Adrenal gland (tissue), 12 donors: ENCODE data around the gene ELL2. TPM values are rescaled to one million over a fixed set of nuclear protein-coding genes. Genes with fewer than 3 reads are reported as not detected.

ENCODE experiments used
- DNase-seq, 7 donors: peaks; one replicate each; pipeline ENCODE4 v3.0.0-alpha.2; 2019 to 2020
- H3K27ac ChIP-seq, 5 donors: fragments of 200-600 bp; sonication (generic) in 4 of 5; 1 replicate in 3 of 5; 2 replicates in 2 of 5; pipeline versions ENCODE4 v1.5.1 to v1.8.0; 2016 to 2020; ENCODE audit warnings: mild to moderate bottlenecking in 1 of 5
- H3K27me3 ChIP-seq: fragments of 200-600 bp; 2 replicates; pipeline ENCODE4 v1.8.0; 2021
- H3K36me3 ChIP-seq, 2 donors: fragments of 200-600 bp; replicated peaks in 1 of 2; 1 replicate in 1 of 2; 2 replicates in 1 of 2; pipeline versions ENCODE4 v1.5.1 to v1.8.0; 2018 to 2022
- H3K4me1 ChIP-seq, 2 donors: fragments of 200-600 bp; replicated peaks in 1 of 2; 1 replicate in 1 of 2; 2 replicates in 1 of 2; pipeline versions ENCODE4 v1.5.1 to v1.8.0; 2018 to 2021
- H3K4me3 ChIP-seq, 4 donors: fragments of 200-600 bp; sonication (generic) in 3 of 4; one replicate each; pipeline ENCODE4 v1.5.1; 2016 to 2018
- H3K9me3 ChIP-seq, 3 donors: fragments of 200-600 bp; sonication (generic) in 1 of 3; replicated peaks in 1 of 3; 1 replicate in 2 of 3; 2 replicates in 1 of 3; pipeline versions ENCODE4 v1.5.1 to v1.8.0; 2016 to 2021
- POLR2A ChIP-seq, 2 donors: fragments of 450-650 bp; IDR thresholded peaks; one replicate each; pipeline ENCODE4 v1.6.1; 2017; ENCODE audit warnings: antibody characterized with exemption in 2 of 2, mild to moderate bottlenecking in 2 of 2, moderate library complexity in 1 of 2
- WGBS, 4 donors: extraction: QIAGEN DNeasy Blood & Tissue Kit in 2 of 4; methylation state at CpG; one replicate each; pipeline versions ENCODE4 v1.1.5 to v1.1.7; 2013 to 2017; 5-methylcytosine and 5-hydroxymethylcytosine counted together
- intact Hi-C, 2 donors: fragments of 100-400 bp; cut with DNase I; formaldehyde crosslinking; loops; one replicate each; pipeline versions ENCODE4 v1.14.1 to v1.15.0; 2022 to 2023
- polyA plus RNA-seq, 3 donors: library from polyadenylated mRNA; stranded (reverse); fragments of 200-250 nt in 2 of 3; fragments of 350-450 nt in 1 of 3; fragmentation: Illumina TruSeq in 1 of 3; extraction: RNeasy Lipid Tissue Mini Kit (QIAGEN cat#74804) in 1 of 3; gene quantifications; one replicate each; pipeline ENCODE4 v1.2.3, GENCODE V29; 2013 to 2014
- total RNA-seq, 9 donors: library from RNA; depleted of rRNA in 4 of 9; stranded (reverse); fragments of >200 nt in 4 of 9; fragments of 120-200 nt in 1 of 9; fragmentation: NEBNext Ultra II Directional in 1 of 9; extraction: Animal tissue kit (Norgen Biotek cat#: 25700) in 1 of 9; gene quantifications; one replicate each; pipeline versions ENCODE4 v1.1.0 to v1.2.4, GENCODE V29; 2013 to 2023
- TF ChIP-seq, protein P1 (sequence below), 6 experiments: fragments of 450-650 bp in 4 of 6; fragments of 200-600 bp in 2 of 6; sonication (generic) in 1 of 6; IDR thresholded peaks; 1 replicate in 5 of 6; 2 replicates in 1 of 6; pipeline versions ENCODE4 v1.5.1 to v1.8.0; 2016 to 2021; ENCODE audit warnings: antibody characterized with exemption in 6 of 6, mild to moderate bottlenecking in 2 of 6, moderate library complexity in 1 of 6
- donor health status: healthy with polysubstance abuse.
- donor health status: Bipolar disorder and iron deficiency.
- donor health status: DM: yes; HTN: yes; CAD: no.
- donor health status: DM: no; HTN: no; CAD: no.
- donor health status: DM: no; HTN: no; CAD: no.
- donor health status: DM: yes; HTN: yes; CAD: no.

ELL2 gene
- total and polyA plus RNA-seq, 12 donors = 3.4 to 27.5 (median 14.5) TPM

DNA sequence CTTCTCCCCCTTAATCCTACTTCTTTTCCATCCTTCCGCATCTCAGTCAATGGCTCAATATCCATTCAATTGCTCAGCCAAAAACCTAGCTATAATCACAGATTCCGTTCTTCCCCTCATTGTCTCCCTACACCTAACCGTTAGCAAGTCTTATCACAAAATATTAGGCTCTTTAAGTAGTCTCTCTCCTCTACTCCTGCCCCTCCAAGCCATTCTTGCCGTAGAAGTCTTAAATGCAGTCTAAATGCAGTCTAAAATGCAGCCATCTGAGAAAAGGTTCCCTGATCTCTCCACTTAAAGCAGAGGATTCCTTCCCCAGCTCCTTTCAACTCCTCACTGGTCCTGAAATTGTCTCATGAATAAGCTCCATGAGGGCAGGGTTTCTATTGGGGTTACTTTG, 57.8 kb downstream of the ELL2 start:
- no peak overlapping the region for H3K4me3 ChIP-seq
- 95 to 98% (median 96%) methylated on average over 4 of the region's 4 CpGs for WGBS, 4 donors
- intact Hi-C loops = no loop called here
- H3K27ac ChIP-seq = no peak overlapping the region
- H3K27me3 ChIP-seq = no peaks in the 10 kb centered on the region
- H3K4me1 ChIP-seq = no peaks in the 10 kb centered on the region
- DNase-seq = no peak
- H3K36me3 ChIP-seq = no peaks in the 10 kb centered on the region
- no peaks in the 10 kb centered on the region for H3K9me3 ChIP-seq
- TF ChIP-seq POLR2A (IDR thresholded peaks at IDR 0.05) = no peak
- TF ChIP-seq, protein P1, sequence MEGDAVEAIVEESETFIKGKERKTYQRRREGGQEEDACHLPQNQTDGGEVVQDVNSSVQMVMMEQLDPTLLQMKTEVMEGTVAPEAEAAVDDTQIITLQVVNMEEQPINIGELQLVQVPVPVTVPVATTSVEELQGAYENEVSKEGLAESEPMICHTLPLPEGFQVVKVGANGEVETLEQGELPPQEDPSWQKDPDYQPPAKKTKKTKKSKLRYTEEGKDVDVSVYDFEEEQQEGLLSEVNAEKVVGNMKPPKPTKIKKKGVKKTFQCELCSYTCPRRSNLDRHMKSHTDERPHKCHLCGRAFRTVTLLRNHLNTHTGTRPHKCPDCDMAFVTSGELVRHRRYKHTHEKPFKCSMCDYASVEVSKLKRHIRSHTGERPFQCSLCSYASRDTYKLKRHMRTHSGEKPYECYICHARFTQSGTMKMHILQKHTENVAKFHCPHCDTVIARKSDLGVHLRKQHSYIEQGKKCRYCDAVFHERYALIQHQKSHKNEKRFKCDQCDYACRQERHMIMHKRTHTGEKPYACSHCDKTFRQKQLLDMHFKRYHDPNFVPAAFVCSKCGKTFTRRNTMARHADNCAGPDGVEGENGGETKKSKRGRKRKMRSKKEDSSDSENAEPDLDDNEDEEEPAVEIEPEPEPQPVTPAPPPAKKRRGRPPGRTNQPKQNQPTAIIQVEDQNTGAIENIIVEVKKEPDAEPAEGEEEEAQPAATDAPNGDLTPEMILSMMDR (IDR thresholded peaks at IDR 0.05) = no peak

DNA sequence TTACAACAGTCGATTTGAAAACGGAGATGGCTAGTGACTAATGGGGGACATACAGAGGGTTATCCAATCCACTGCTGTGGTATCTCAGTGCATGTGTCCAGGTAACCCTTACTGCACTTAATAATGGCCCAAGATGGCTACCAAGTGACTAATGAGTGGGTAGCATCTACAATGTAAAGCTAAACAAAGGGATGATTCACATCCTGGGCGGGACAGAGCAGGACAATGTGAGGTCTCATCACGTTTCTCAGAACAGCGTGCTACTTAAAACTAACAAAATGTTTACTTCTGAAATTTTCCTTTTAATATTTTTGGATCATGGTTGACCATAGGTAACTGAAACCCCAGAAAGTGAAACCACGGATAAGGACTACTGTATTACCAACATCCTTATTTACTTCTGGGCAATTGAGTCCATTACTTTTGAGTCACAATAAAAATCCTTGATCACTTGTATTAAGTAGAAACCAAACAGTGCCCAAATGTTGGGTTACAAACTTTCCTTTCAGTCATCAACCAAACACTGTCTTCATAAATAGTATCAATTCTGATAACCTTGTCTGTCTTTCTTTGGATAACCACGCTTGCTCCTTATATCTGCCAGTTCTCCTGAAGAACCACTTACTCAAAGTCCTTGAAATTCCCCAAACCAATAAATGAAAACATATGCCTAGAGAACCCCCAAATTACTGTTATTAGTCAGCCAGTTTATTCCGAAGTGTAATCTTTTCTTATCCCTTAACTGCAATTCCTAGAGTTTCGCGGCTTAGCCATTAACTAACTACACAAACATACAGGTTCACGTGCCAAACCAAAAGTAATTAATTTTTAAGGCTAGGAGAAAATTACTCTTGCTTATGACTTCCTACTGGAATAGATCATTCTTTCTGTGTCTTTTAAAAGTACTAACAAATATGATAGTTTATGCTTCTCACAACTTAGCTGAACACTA, 59.7 kb downstream of the ELL2 start:
- WGBS, 4 donors = 93 to 97% (median 94%) methylated on average over 11 of the region's 11 CpGs
- H3K9me3 ChIP-seq = no peaks in the 10 kb centered on the region
- intact Hi-C loops = no loop called here
- H3K36me3 ChIP-seq = no peaks in the 10 kb centered on the region
- H3K4me3 ChIP-seq = no peak overlapping the region
- H3K27me3 ChIP-seq = no peaks in the 10 kb centered on the region
- DNase-seq = no peak
- no peak overlapping the region for H3K27ac ChIP-seq
- TF ChIP-seq, protein P1 (IDR thresholded peaks at IDR 0.05) = no peak
- no peak for TF ChIP-seq POLR2A (IDR thresholded peaks at IDR 0.05)
- no peaks in the 10 kb centered on the region for H3K4me1 ChIP-seq

DNA sequence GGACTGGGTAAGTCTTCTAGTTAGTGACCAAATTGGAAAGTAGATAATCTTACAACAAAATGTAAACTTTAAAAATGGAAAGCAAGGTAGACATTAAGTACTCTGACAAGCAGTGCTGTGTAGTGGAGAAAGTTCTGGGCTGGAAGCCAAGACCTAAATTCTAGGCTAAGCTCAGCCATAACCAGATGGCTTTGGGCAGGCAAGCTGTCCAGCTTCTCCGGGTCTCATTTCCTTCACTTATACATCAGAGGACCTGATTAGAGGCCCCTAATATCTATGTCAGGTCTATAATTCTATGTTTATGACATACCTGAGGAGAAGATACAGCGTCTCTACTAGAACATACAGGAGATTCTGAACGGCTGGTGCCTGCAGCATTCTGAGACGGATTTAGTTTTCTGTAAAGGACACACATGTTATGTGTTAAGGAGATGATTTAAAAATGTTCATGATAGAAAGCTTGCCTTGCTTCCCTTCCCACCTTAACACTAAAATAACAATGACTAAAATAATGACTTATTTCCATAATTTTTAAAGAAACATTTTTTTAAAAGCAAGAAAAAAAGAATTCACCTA, 61.2 kb downstream of the ELL2 start:
- intact Hi-C loops = no loop called here
- no peaks in the 10 kb centered on the region for H3K36me3 ChIP-seq
- no peaks in the 10 kb centered on the region for H3K9me3 ChIP-seq
- H3K4me3 ChIP-seq = no peak overlapping the region
- H3K27ac ChIP-seq = no peak overlapping the region
- 66 to 87% (median 74%) methylated on average over 4 of the region's 4 CpGs for WGBS, 4 donors
- H3K4me1 ChIP-seq = no peaks in the 10 kb centered on the region
- no peaks in the 10 kb centered on the region for H3K27me3 ChIP-seq
- TF ChIP-seq, protein P1 (IDR thresholded peaks at IDR 0.05) = no peak
- no peak for TF ChIP-seq POLR2A (IDR thresholded peaks at IDR 0.05)
- peak in 6 of 7 donors; percentile 29 to 65 (median 39) for DNase-seq

DNA sequence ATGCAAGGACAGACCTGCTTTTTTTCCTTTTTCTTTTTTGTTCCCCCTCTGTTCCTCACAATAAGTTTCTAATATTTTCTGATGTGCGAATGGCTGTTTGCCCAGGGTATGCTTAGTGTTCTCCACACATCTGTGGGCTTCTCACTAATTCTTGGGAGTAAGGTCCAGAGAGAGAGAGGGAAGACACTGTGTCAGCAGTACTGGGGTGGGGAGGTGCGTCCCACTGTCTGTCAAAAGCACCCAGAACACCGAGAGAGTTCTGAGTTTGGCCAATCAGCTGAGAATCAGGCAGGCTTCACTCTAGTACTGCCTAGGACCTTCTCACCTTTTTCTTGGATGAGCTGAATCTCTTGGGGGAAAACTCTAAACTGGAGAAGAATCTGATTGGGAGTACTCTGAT, 61.8 kb downstream of the ELL2 start:
- TF ChIP-seq POLR2A (IDR thresholded peaks at IDR 0.05) = no peak
- TF ChIP-seq, protein P1 (IDR thresholded peaks at IDR 0.05) = no peak

More for the DNA sequence above, 61.8 kb downstream of the ELL2 start:
- 74 to 86% (median 80%) methylated on average over 3 of the region's 3 CpGs for WGBS, 4 donors
- peaks cover 0 to 3% of the 10 kb centered on the region in 2 donors for H3K36me3 ChIP-seq
- no peaks in the 10 kb centered on the region for H3K27me3 ChIP-seq
- DNase-seq = no peak
- no peak overlapping the region for H3K27ac ChIP-seq
- no peaks in the 10 kb centered on the region for H3K9me3 ChIP-seq
- no peak overlapping the region for H3K4me3 ChIP-seq
- H3K4me1 ChIP-seq = no peaks in the 10 kb centered on the region
- intact Hi-C loops = no loop called here
